HepG2 (cell line): ENCODE measurements around the gene RNASE4. TPM values are rescaled to one million over a fixed set of nuclear protein-coding genes. Genes with fewer than 3 reads are reported as not detected.

Source experiments
- AHDC1 ChIP-seq: sonication (generic); formaldehyde crosslinking; IDR thresholded peaks from 2 replicates; pipeline ENCODE4 v1.5.1; 2020; ENCODE audit warnings: mild to moderate bottlenecking, missing genetic modification reagents, borderline replicate concordance
- CHCHD3 ChIP-seq: sonication (generic); formaldehyde crosslinking; IDR thresholded peaks from 2 replicates; pipeline ENCODE4 v1.8.0; 2022; ENCODE audit warnings: mild to moderate bottlenecking, missing genetic modification reagents, moderate library complexity
- HES4 ChIP-seq: sonication (generic); formaldehyde crosslinking; IDR thresholded peaks from 2 replicates; pipeline ENCODE4 v1.9.0; 2021; ENCODE audit warnings: mild to moderate bottlenecking, missing genetic modification reagents, borderline replicate concordance
- IKZF5 ChIP-seq: IDR thresholded peaks from 2 replicates; pipeline ENCODE4 v1.6.1; 2018; ENCODE audit warnings: missing genetic modification reagents, mild to moderate bottlenecking, missing compliant biosample characterization
- NR0B2 ChIP-seq: sonication (generic); formaldehyde crosslinking; IDR thresholded peaks from 2 replicates; pipeline ENCODE4 v1.4.0; 2020; ENCODE audit warnings: mild to moderate bottlenecking, missing genetic modification reagents
- RAD51 ChIP-seq: fragments of 450-650 bp; IDR thresholded peaks from 2 replicates; pipeline ENCODE4 v1.6.1; 2016; ENCODE audit warnings: borderline replicate concordance
- SNAPC4 ChIP-seq: sonication (generic); formaldehyde crosslinking; IDR thresholded peaks from 2 replicates; pipeline ENCODE4 v1.4.0; 2020; ENCODE audit warnings: mild to moderate bottlenecking, missing genetic modification reagents
- SRF ChIP-seq: IDR thresholded peaks from 2 replicates; pipeline ENCODE4 v1.6.1; 2011; ENCODE audit warnings: mild to moderate bottlenecking, low read depth, low read length, moderate library complexity
- SRSF9 ChIP-seq: fragments of 200-400 bp; formaldehyde crosslinking; IDR thresholded peaks from 2 replicates; pipeline ENCODE4 v1.6.1; 2018; ENCODE audit warnings: borderline replicate concordance, mild to moderate bottlenecking, low read depth, low read length; ENCODE audit not compliant: insufficient read depth, poor library complexity, severe bottlenecking
- ZGPAT ChIP-seq: IDR thresholded peaks from 2 replicates; pipeline ENCODE4 v1.6.1; 2016; ENCODE audit warnings: mild to moderate bottlenecking
- ZNF792 ChIP-seq: IDR thresholded peaks from 2 replicates; pipeline ENCODE4 v1.6.1; 2016
- polyA plus RNA-seq, 8 experiments: library from polyadenylated mRNA; depleted of rRNA in 3 of 8; stranded (reverse) in 7 of 8; unstranded in 1 of 8; fragments of >200 nt; fragmentation: Illumina TruSeq in 4 of 8; extraction: Trizol in 4 of 8; gene quantifications; 2 replicates each; pipeline versions ENCODE4 v1.2.1 to v1.2.3, GENCODE V29; 2011 to 2016; ENCODE audit warnings: low read depth in 4 of 8, missing spikeins in 1 of 8, mixed read lengths in 1 of 8; ENCODE audit not compliant: insufficient read depth in 1 of 8
- total RNA-seq, 5 experiments: library from RNA; depleted of rRNA; stranded (reverse); fragments of >200 nt; fragmentation: Illumina TruSeq; extraction: Trizol; gene quantifications; 2 replicates each; pipeline ENCODE4 v1.2.3, GENCODE V29; 2016; ENCODE audit warnings: low read depth in 1 of 5

RNASE4 gene
- total and polyA plus RNA-seq, 2 of the 13 experiments (the other 11 are each of a cell fraction or from before 2014, with no cell fraction given) = 109 to 983 TPM

GRCh38 chr14:20671597-20672283 lies 12.6 kb upstream of the RNASE4 start (continued):
- TF ChIP-seq AHDC1 (peak; percentile 83), ZNF792 (peak; percentile 73; the same call in 1 of the 2 replicates), IKZF5 (CRISPR knock-in tag) (peak; percentile 68), SNAPC4 (CRISPR knock-in tag) (no peak), CHCHD3 (no peak), HES4 (no peak), ZGPAT (CRISPR knock-in tag) (peak; percentile 66), SRSF9 (no peak), RAD51 (no peak), NR0B2 (no peak), SRF (no peak)
